Endothelial cell of umbilical vein (primary cell): ENCODE measurements around the gene NEO1. TPM values are rescaled to one million over a fixed set of nuclear protein-coding genes. Genes with fewer than 3 reads are reported as not detected.

ENCODE experiments used
- BruUV-seq: library from RNA; stranded (reverse); fragments of 400-500 nt; replicated peaks from 2 replicates; lab custom pipeline; 2021; lab: Mats Ljungman, UMichigan
- CTCF ChIA-PET: fragments of 300-600, 350-600 bp; sonication (Branson Sonifier 250); formaldehyde crosslinking; loops from one replicate; lab custom pipeline; 2021; ENCODE audit warnings: antibody characterized with exemption, inconsistent platforms; lab: Charles Lee
- POLR2A ChIA-PET: fragments of 300-600, 350-600 bp; sonication (Branson Sonifier 250); formaldehyde crosslinking; loops from one replicate; lab custom pipeline; 2021; ENCODE audit warnings: antibody characterized with exemption, inconsistent platforms; lab: Charles Lee
- DNase-seq: peaks from one replicate; pipeline ENCODE4 v3.0.0-alpha.2; 2011; ENCODE audit warnings: low read depth, low spot score
- FAIRE-seq: peaks from 2 replicates; lab custom pipeline; 2011; peaks lifted over from hg19 to GRCh38; lab: Jason Lieb, UNC
- H2AFZ ChIP-seq: 2 replicates; pipeline ENCODE4 v1.6.0; 2012; ENCODE audit warnings: low read depth, low read length, control low read depth, inconsistent platforms
- H3K27ac ChIP-seq: 2 replicates; pipeline ENCODE4 v1.5.1; 2011; ENCODE audit warnings: low read depth, mild to moderate bottlenecking, control low read depth, low read length, moderate library complexity; ENCODE audit not compliant: insufficient read depth
- H3K27me3 ChIP-seq, 2 experiments: 2 replicates each; pipeline versions ENCODE4 v1.6.0 to v1.6.1; 2011; ENCODE audit warnings: low read length in 2 of 2, mixed read lengths in 1 of 2; ENCODE audit not compliant: control insufficient read depth in 2 of 2, insufficient read depth in 2 of 2
- H3K36me3 ChIP-seq, 2 experiments: 2 replicates in 1 of 2; 3 replicates in 1 of 2; pipeline ENCODE4 v1.5.1; 2011; ENCODE audit warnings: low read length in 2 of 2, mild to moderate bottlenecking in 1 of 2, moderate library complexity in 1 of 2; ENCODE audit not compliant: control insufficient read depth in 2 of 2, insufficient read depth in 2 of 2; ENCODE audit errors: extremely low read depth in 1 of 2
- H3K4me1 ChIP-seq: 3 replicates; pipeline ENCODE4 v1.5.1; 2011; ENCODE audit warnings: mild to moderate bottlenecking, low read length; ENCODE audit not compliant: control insufficient read depth, insufficient read depth; ENCODE audit errors: extremely low read depth
- H3K4me2 ChIP-seq: 2 replicates; pipeline ENCODE4 v1.6.1; 2011; ENCODE audit warnings: low read length, control low read depth, mixed read lengths; ENCODE audit not compliant: insufficient read depth
- H3K4me3 ChIP-seq, 3 experiments: fragments of 200-600 bp in 1 of 3; sonication (generic), shearing (Covaris generic) in 1 of 3; replicated peaks in 1 of 3; 2 replicates each; pipeline ENCODE4 v1.5.1; 2011 to 2016; ENCODE audit warnings: control low read depth in 3 of 3, low read length in 3 of 3, mild to moderate bottlenecking in 2 of 3, inconsistent platforms in 1 of 3, low read depth in 1 of 3, moderate library complexity in 1 of 3; ENCODE audit not compliant: insufficient read depth in 1 of 3
- H3K79me2 ChIP-seq: 2 replicates; pipeline ENCODE4 v1.6.0; 2012; ENCODE audit warnings: low read length, inconsistent platforms; ENCODE audit not compliant: control insufficient read depth, insufficient read depth
- H3K9ac ChIP-seq: replicated peaks from 2 replicates; pipeline ENCODE3; 2011; ENCODE audit warnings: low read length, control low read depth; ENCODE audit not compliant: insufficient read depth; ENCODE audit errors: extremely low read depth
- H3K9me1 ChIP-seq: replicated peaks from 3 replicates; pipeline ENCODE4 v1.6.0; 2011; ENCODE audit warnings: mild to moderate bottlenecking, low read length; ENCODE audit not compliant: control insufficient read depth, insufficient read depth; ENCODE audit errors: extremely low read depth
- H3K9me3 ChIP-seq: replicated peaks from 2 replicates; pipeline ENCODE4 v1.5.1; 2012; ENCODE audit warnings: low read length, inconsistent platforms; ENCODE audit not compliant: control insufficient read depth, insufficient read depth
- H4K20me1 ChIP-seq: replicated peaks from 2 replicates; pipeline ENCODE3; 2011; ENCODE audit warnings: mild to moderate bottlenecking, low read length; ENCODE audit not compliant: control insufficient read depth, insufficient read depth; ENCODE audit errors: extremely low read depth
- EZH2 ChIP-seq: IDR thresholded peaks from 2 replicates; pipeline ENCODE4 v1.6.1; 2012; ENCODE audit warnings: borderline replicate concordance, low read depth, mild to moderate bottlenecking, moderate library complexity, low read length, inconsistent platforms; ENCODE audit not compliant: severe bottlenecking
- FOS ChIP-seq: IDR thresholded peaks from 2 replicates; pipeline ENCODE4 v1.6.1; 2011; ENCODE audit warnings: mild to moderate bottlenecking, low read length, moderate library complexity, borderline replicate concordance; ENCODE audit not compliant: insufficient read depth
- GATA2 ChIP-seq: IDR thresholded peaks from 2 replicates; pipeline ENCODE4 v1.7.0; 2011; ENCODE audit warnings: low read depth, mild to moderate bottlenecking, moderate library complexity, mixed read lengths, low read length; ENCODE audit not compliant: insufficient read length, insufficient read depth
- JUN ChIP-seq: IDR thresholded peaks from 2 replicates; pipeline ENCODE4 v1.6.1; 2011; ENCODE audit warnings: borderline replicate concordance, low read depth; ENCODE audit not compliant: insufficient read length, insufficient read depth
- MYC ChIP-seq: IDR thresholded peaks from one replicate; pipeline ENCODE4 v1.6.1; 2011; ENCODE audit warnings: mild to moderate bottlenecking, low read depth, low read length
- POLR2A ChIP-seq: IDR thresholded peaks from 2 replicates; pipeline ENCODE4 v1.6.1; 2012; ENCODE audit warnings: low read depth, mild to moderate bottlenecking, control low read depth, low read length
- POLR2AphosphoS5 ChIP-seq: IDR thresholded peaks from 2 replicates; pipeline ENCODE4 v1.6.1; 2012; ENCODE audit warnings: low read depth, mild to moderate bottlenecking, control low read depth, low read length, moderate library complexity; ENCODE audit not compliant: insufficient read depth
- dilution Hi-C: fragments of 300-500 bp; cut with MboI; formaldehyde crosslinking; loops from one replicate; pipeline ENCODE4 v1.15.0; 2019; ENCODE audit warnings: low sequenced_read_pairs; ENCODE audit not compliant: extremely low pct_ligation_motif_present
- intact Hi-C: fragments of 100-400 bp; cut with micrococcal nuclease; formaldehyde crosslinking; loops from one replicate; pipeline ENCODE4 v1.10.0; 2022
- polyA plus RNA-seq, 4 experiments: library from polyadenylated mRNA; depleted of rRNA in 3 of 4; stranded (reverse) in 3 of 4; unstranded in 1 of 4; fragments of >200 nt; gene quantifications; 2 replicates each; pipeline versions ENCODE4 v1.2.1 to v1.2.3, GENCODE V29; 2011 to 2012; ENCODE audit warnings: missing spikeins in 1 of 4
- total RNA-seq: library from RNA; stranded (reverse); gene quantifications from 2 replicates; pipeline ENCODE4 v1.2.3, GENCODE V29; 2021
- TF ChIP-seq, protein P1 (sequence below): IDR thresholded peaks from 2 replicates; pipeline ENCODE4 v1.6.1; 2011; ENCODE audit not compliant: insufficient read depth, insufficient read length
- TF ChIP-seq, protein P2 (sequence below), 2 donors: IDR thresholded peaks; 1 replicate in 1 of 2; 2 replicates in 1 of 2; pipeline ENCODE4 v1.5.1; 2011; ENCODE audit warnings: low read length in 2 of 2, mild to moderate bottlenecking in 2 of 2, moderate library complexity in 2 of 2, control low read depth in 1 of 2, inconsistent platforms in 1 of 2, low read depth in 1 of 2; ENCODE audit not compliant: insufficient read depth in 1 of 2; ENCODE audit errors: extremely low read depth in 1 of 2

NEO1 gene
- total and polyA plus RNA-seq, 2 donors (not counting 3 experiments of a cell fraction or from before 2014, with no cell fraction given) = 0.12 to 0.35 TPM

DNA sequence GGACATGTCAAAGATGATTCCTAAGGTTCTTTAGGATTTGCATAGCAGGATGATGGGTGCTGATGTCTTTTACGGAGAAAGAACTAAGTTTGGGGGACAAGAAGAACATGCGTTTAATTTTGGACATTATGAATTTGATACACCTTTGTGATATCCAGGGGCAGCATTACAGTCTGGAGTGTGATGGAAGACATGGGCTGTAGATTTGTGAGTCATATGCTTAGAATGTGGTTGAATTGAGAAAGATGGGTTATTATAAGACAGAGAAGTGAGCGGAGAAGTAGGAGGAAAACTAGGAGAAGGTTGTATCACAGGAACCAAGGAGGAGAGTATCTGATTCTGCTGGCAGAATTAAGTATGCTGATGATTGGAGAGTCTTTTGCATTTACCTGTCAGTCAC, 20.6 kb downstream of the NEO1 start:
- Histone ChIP-seq H3K27me3 (peaks cover 67 to 82% of the 10 kb centered on the region in 2 experiments), H3K9me3 (no peaks in the 10 kb centered on the region), H3K79me2 (no peaks in the 10 kb centered on the region), H3K9ac (no peak overlapping the region), H3K4me2 (no peak overlapping the region), H3K4me1 (no peaks in the 10 kb centered on the region), H3K9me1 (no peaks in the 10 kb centered on the region), H3K36me3 (no peaks in the 10 kb centered on the region), H4K20me1 (no peaks in the 10 kb centered on the region), H2AFZ (no peak overlapping the region), H3K4me3 (no peak overlapping the region), H3K27ac (no peak overlapping the region)
- BruUV-seq = no TSS peak
- TF ChIP-seq EZH2 (no peak), POLR2AphosphoS5 (no peak), FOS (no peak), MYC (no peak), JUN (no peak), GATA2 (no peak), POLR2A (no peak)
- TF ChIP-seq, protein P1, sequence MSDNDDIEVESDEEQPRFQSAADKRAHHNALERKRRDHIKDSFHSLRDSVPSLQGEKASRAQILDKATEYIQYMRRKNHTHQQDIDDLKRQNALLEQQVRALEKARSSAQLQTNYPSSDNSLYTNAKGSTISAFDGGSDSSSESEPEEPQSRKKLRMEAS = no peak
- TF ChIP-seq, protein P2, sequence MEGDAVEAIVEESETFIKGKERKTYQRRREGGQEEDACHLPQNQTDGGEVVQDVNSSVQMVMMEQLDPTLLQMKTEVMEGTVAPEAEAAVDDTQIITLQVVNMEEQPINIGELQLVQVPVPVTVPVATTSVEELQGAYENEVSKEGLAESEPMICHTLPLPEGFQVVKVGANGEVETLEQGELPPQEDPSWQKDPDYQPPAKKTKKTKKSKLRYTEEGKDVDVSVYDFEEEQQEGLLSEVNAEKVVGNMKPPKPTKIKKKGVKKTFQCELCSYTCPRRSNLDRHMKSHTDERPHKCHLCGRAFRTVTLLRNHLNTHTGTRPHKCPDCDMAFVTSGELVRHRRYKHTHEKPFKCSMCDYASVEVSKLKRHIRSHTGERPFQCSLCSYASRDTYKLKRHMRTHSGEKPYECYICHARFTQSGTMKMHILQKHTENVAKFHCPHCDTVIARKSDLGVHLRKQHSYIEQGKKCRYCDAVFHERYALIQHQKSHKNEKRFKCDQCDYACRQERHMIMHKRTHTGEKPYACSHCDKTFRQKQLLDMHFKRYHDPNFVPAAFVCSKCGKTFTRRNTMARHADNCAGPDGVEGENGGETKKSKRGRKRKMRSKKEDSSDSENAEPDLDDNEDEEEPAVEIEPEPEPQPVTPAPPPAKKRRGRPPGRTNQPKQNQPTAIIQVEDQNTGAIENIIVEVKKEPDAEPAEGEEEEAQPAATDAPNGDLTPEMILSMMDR (IDR thresholded peaks at IDR 0.05; ENCODE audit: extremely low read depth in 1 of 2, insufficient read depth in 1 of 2, low read depth in 1 of 2, low read length in 2 of 2) = no peak
- ChIA-PET CTCF (interaction anchor here (1.2 kb wide), 1 partner anchor 9 kb away, joined by 3 read pairs; no protein-coding TSS in a partner anchor), POLR2A (no interaction called here)
- dilution Hi-C loops = no loop called here
- intact Hi-C loops = no loop called here
- FAIRE-seq = no peak
- no peak for DNase-seq
